ENCODE measurements around the gene KRT6B.
"Not testable (repeated sequence)": the region's sequence is repeated elsewhere in the genome, so short reads cannot be mapped to it uniquely, and the experiment has no call there.

KRT6B gene

DNA sequence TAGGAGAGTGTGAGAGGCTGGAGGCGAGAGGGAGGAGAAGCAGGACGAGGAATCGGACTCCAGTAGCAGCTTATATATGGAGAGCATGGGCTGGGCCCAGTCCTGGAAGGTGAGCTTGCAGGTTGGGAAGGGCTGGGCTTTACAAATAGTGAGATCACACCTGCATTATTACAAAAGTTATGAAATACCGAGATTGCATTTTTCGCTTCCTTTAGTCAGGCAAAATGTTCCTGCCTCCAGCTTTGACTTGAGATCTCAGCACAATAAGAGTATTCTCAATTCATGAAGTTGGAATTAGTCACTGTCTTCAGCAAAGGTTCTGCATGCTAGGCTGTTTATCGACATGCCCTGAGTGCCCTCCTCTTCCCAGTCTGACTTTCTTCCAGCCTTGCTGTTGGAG lies at the start of gene KRT6B:
Gene KRT6B, minus strand, starts transcription at position 46 of the 400 bp plus-strand sequence. CDS start 68 bp downstream, outside the sequence.
- H3K27me3 ChIP-seq (ENCODE audit: insufficient read depth, low read length), result no peaks in the 10 kb centered on the region
- no peak within 1 kb of the TSS for H3K4me3 ChIP-seq (ENCODE audit: low read length)
- H3K27ac ChIP-seq (ENCODE audit: low read length), result no peak within 1 kb of the TSS
- H3K4me1 ChIP-seq (ENCODE audit: insufficient read depth, low read length), result peaks cover 9% of the 10 kb centered on the region
- no peak within 1 kb of the TSS for H3K9ac ChIP-seq (ENCODE audit: low read depth, low read length)
- no peaks in the 10 kb centered on the region for H3K36me3 ChIP-seq (ENCODE audit: insufficient read depth, low read depth, low read length)
- H3K9me3 ChIP-seq (ENCODE audit: insufficient read depth, low read depth, low read length), result no peaks in the 10 kb centered on the region

DNA sequence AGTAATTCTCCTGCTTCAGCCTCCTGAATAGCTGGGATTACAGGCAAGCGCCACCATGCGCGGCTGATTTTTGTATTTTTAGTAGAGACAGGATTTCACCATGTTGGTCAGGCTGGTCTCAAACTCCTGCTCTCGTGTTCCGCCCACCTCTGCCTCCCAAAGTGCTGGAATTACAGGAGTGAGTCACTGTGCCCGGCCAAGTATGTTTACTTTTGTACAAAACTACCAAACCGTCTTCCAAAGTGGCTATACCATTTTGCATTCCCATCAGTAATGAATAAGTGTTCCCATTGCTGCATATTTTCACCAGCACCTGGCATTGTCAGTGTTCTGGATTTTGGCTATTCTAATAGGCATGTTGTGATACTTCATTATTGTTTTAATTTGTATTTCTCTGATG lies 49.5 kb upstream of the KRT6B start:
- Histone ChIP-seq H3K4me1 (ENCODE audit: insufficient read depth, low read length) (peaks cover 7% of the 10 kb centered on the region; the same call in 1 of the 2 replicates), H3K9ac (ENCODE audit: low read depth, low read length) (no peak overlapping the region), H3K27ac (ENCODE audit: low read length) (no peak overlapping the region)

DNA sequence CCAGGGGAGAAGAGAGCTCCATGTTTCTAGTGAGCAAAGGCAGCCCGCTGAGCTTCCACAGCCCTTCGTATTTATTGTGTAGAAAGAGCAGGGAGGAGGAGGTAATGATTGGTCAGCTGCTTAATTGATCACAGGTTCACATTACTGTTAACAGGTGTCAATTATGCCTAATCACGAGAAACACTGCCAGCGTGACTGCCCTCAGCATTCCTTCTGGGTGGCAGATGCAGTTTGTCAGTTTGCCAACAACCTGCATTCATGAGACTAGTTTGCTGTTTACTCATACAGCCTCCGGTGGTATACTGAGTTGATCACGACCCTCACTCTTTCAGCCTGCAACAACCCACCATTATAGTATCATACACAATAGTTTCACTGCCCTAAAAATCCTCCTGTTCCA lies 48.6 kb upstream of the KRT6B start:
- peaks cover 15% of the 10 kb centered on the region; the same call in 1 of the 2 replicates for H3K4me1 ChIP-seq (ENCODE audit: insufficient read depth, low read length)
- H3K27ac ChIP-seq (ENCODE audit: low read length); H3K4me3 ChIP-seq (ENCODE audit: low read length); H3K36me3 ChIP-seq (ENCODE audit: insufficient read depth, low read depth, low read length); H3K27me3 ChIP-seq (ENCODE audit: insufficient read depth, low read length); H3K9me3 ChIP-seq (ENCODE audit: insufficient read depth, low read depth, low read length); H3K9ac ChIP-seq (ENCODE audit: low read depth, low read length): not testable (repeated sequence)

More for the DNA sequence above, 49.5 kb upstream of the KRT6B start:
- Histone ChIP-seq H3K9me3 (ENCODE audit: insufficient read depth, low read depth, low read length) (no peaks in the 10 kb centered on the region), H3K27me3 (ENCODE audit: insufficient read depth, low read length) (no peaks in the 10 kb centered on the region), H3K36me3 (ENCODE audit: insufficient read depth, low read depth, low read length) (no peaks in the 10 kb centered on the region), H3K4me3 (ENCODE audit: low read length) (no peak overlapping the region)

DNA sequence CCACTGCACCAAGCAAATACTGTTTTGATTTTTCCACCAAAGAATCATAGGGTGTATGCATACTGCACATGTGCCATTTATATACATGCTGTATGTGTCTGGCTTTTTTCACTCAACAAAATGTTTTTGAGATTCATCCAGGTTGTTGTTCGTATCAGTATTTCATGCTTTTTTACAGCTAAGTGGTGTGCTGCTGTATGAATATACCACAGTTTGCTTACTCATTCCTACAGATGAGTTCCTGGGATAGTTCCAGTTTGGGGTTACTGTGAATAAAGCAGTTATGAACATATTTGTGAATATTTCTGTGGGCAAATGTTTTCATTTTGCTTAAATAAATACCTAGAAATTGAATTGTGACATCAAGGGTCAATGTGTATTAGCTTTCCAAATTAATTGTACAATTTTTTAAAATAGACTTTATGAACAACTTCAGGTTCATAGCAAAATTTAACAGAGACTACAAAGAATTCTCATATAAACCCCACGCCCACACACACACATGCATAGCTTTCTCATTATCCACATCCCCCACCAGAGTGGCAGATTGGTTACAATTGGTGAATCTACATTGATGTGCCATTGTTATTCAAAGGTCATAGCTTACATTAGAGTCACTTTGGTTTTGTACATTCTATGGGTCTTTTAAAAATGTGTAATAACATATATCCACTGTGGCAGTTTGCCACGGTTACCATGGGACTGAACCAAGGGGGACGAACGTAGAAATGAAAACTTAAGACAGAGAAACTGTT lies 48.0 kb upstream of the KRT6B start:
- no peak overlapping the region for H3K27ac ChIP-seq (ENCODE audit: low read length)

DNA sequence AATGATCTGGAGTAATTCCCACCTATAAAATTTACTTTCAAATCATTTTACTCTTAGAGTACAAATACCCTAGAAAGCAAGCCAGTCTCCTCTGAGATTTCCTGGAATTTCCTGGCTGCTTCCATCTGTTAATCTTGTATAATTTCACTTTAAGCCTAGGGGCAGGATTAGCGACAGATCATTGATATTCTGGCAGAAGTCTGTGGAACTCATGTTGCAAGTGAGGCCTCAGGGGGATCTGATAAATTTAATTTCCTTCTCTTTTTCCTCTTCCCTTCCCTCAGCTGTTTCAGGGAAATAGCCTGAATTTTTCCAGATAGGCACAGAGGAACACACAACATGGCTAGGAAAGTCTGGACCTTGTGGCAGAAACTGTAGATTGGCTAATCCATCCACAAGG lies 47.0 kb upstream of the KRT6B start:
- H3K4me3 ChIP-seq (ENCODE audit: low read length), result no peak overlapping the region
- H3K27me3 ChIP-seq (ENCODE audit: insufficient read depth, low read length), result no peaks in the 10 kb centered on the region
- no peak overlapping the region for H3K9ac ChIP-seq (ENCODE audit: low read depth, low read length)
- no peaks in the 10 kb centered on the region for H3K36me3 ChIP-seq (ENCODE audit: insufficient read depth, low read depth, low read length)
- peaks cover 26% of the 10 kb centered on the region for H3K4me1 ChIP-seq (ENCODE audit: insufficient read depth, low read length)
- no peaks in the 10 kb centered on the region for H3K9me3 ChIP-seq (ENCODE audit: insufficient read depth, low read depth, low read length)
- H3K27ac ChIP-seq (ENCODE audit: low read length), result no peak overlapping the region

More for the DNA sequence above, 48.0 kb upstream of the KRT6B start:
- Histone ChIP-seq H3K9me3 (ENCODE audit: insufficient read depth, low read depth, low read length) (no peaks in the 10 kb centered on the region), H3K27me3 (ENCODE audit: insufficient read depth, low read length) (no peaks in the 10 kb centered on the region), H3K4me1 (ENCODE audit: insufficient read depth, low read length) (peaks cover 21% of the 10 kb centered on the region; the same call in 1 of the 2 replicates), H3K9ac (ENCODE audit: low read depth, low read length) (no peak overlapping the region), H3K4me3 (ENCODE audit: low read length) (no peak overlapping the region), H3K36me3 (ENCODE audit: insufficient read depth, low read depth, low read length) (no peaks in the 10 kb centered on the region)

DNA sequence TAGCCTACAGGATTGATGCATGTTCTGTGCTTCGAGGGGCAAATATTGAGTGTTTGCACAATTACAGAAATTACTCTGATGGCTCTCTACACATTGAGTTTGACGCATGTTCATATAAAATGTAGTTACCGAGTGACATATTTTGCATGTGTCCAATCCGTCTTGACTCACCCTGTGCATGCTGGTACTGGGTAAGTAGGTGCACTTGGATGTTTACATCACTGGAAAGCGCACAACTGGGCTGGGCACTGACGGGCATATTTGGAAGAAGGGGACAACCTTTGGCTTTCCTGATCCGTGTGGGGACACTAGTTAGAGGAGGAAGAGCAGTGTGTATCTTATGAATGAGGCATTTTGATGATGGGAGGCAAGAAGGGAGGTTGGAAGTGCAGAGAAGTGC lies 46.0 kb upstream of the KRT6B start:
- H3K27ac ChIP-seq (ENCODE audit: low read length), result no peak overlapping the region
- peaks cover 26% of the 10 kb centered on the region for H3K4me1 ChIP-seq (ENCODE audit: insufficient read depth, low read length)
- H3K27me3 ChIP-seq (ENCODE audit: insufficient read depth, low read length), result no peaks in the 10 kb centered on the region
- no peak overlapping the region for H3K9ac ChIP-seq (ENCODE audit: low read depth, low read length)
- H3K9me3 ChIP-seq (ENCODE audit: insufficient read depth, low read depth, low read length), result no peaks in the 10 kb centered on the region
- H3K4me3 ChIP-seq (ENCODE audit: low read length), result no peak overlapping the region
- H3K36me3 ChIP-seq (ENCODE audit: insufficient read depth, low read depth, low read length), result no peaks in the 10 kb centered on the region

DNA sequence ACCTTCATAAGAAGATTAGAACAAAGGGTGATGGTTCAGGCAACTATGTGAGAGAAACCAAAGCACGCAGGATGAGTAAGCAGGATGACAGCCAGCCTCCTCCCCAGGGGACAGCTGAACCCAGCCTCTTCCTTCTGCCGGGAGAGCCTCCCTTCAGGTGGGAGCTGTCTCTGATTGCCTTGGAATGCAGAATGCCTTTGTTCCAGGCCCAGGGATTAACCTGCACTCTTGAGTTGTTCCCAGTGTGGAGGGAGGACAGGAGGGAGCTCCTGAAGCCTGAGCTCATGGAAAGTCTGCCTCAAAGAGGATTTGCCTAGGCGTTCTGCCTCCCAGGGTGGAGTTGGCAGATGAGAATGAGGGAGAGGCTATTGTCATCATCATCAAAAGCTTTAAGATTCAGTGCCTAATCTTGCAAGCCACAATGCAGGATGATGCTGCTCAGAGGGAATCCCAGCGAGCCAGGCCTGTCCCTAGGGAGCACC lies 44.7 kb upstream of the KRT6B start:
- no peaks in the 10 kb centered on the region for H3K9me3 ChIP-seq (ENCODE audit: insufficient read depth, low read depth, low read length)
- H3K27ac ChIP-seq (ENCODE audit: low read length), result no peak overlapping the region
- H3K4me1 ChIP-seq (ENCODE audit: insufficient read depth, low read length), result peaks cover 26% of the 10 kb centered on the region
- 0 out of 2 replicates have a peak overlapping the region, but pooled peaks have one; percentile 13 for H3K4me3 ChIP-seq (ENCODE audit: low read length)
- no peak overlapping the region for H3K9ac ChIP-seq (ENCODE audit: low read depth, low read length)
- H3K27me3 ChIP-seq (ENCODE audit: insufficient read depth, low read length), result no peaks in the 10 kb centered on the region
- no peaks in the 10 kb centered on the region for H3K36me3 ChIP-seq (ENCODE audit: insufficient read depth, low read depth, low read length)

DNA sequence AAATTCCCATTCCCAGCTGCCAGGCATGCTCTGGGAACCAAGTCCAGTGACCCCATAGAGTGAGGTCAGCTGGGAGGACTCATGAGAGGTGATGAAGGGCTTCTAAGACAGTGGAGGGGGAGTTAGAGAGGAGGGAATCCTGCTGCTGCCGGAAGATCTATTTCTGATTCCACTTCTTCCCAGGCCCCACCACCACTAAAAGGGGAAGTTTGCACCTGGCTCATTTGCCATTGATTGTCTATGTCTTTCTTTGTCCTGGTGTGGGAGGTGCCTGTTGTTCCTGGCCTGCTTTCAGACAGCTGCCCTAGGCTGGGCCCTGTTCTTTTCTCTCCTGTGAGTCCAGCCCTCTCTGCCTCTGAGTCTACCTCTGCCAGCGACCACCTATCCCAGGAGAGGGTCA lies 44.1 kb upstream of the KRT6B start:
- no peak overlapping the region for H3K9ac ChIP-seq (ENCODE audit: low read depth, low read length)

DNA sequence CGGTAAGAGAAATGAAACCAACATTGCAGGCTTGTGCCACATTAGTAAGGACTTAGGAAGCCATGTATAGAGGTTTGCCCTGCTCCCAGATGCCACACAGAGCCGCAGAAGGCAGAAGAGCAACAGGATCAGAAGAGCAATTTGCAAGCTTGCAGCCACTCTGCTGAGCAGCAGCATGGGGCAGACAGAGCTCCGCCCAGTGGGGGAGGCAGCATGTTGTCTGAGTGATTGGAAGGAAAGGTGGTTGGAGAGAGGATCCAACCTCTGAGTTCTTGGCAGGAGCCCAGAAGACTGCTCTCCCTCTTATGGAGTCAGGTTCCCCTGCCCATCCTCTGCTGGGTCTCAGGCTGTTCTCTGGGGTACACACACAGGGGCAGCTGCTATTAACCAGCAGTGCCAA lies 43.4 kb upstream of the KRT6B start:
- H3K9ac ChIP-seq (ENCODE audit: low read depth, low read length), result no peak overlapping the region
- no peaks in the 10 kb centered on the region for H3K9me3 ChIP-seq (ENCODE audit: insufficient read depth, low read depth, low read length)
- H3K4me1 ChIP-seq (ENCODE audit: insufficient read depth, low read length), result peaks cover 26% of the 10 kb centered on the region
- no peaks in the 10 kb centered on the region for H3K36me3 ChIP-seq (ENCODE audit: insufficient read depth, low read depth, low read length)
- H3K27ac ChIP-seq (ENCODE audit: low read length), result no peak overlapping the region
- H3K27me3 ChIP-seq (ENCODE audit: insufficient read depth, low read length), result no peaks in the 10 kb centered on the region
- H3K4me3 ChIP-seq (ENCODE audit: low read length), result no peak overlapping the region

More for the DNA sequence above, 44.1 kb upstream of the KRT6B start:
- no peaks in the 10 kb centered on the region for H3K9me3 ChIP-seq (ENCODE audit: insufficient read depth, low read depth, low read length)
- no peaks in the 10 kb centered on the region for H3K36me3 ChIP-seq (ENCODE audit: insufficient read depth, low read depth, low read length)
- peaks cover 26% of the 10 kb centered on the region for H3K4me1 ChIP-seq (ENCODE audit: insufficient read depth, low read length)
- no peak overlapping the region for H3K27ac ChIP-seq (ENCODE audit: low read length)
- 0 out of 2 replicates have a peak overlapping the region, but pooled peaks have one; percentile 13 for H3K4me3 ChIP-seq (ENCODE audit: low read length)
- no peaks in the 10 kb centered on the region for H3K27me3 ChIP-seq (ENCODE audit: insufficient read depth, low read length)

DNA sequence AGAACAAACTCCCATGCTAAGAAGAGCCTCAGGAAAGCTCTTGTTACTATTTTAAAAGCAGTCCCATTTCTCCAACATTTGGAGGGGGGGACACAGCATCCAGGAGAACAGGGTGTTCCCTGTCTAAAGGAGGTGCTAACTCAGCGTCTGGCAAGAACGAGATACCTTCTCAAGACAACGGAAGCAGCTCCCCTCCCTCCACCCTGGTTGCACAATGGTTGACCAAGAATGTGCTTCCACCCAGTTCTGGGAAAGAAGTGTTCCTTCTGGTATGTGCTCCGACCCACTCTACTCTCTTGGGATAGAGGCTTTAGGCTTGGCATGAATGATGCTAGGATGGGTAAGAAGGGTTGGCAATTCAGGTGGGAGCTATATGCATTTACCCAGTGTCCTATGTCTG lies 42.6 kb upstream of the KRT6B start:
- Histone ChIP-seq H3K27ac (ENCODE audit: low read length) (no peak overlapping the region), H3K4me1 (ENCODE audit: insufficient read depth, low read length) (peaks cover 26% of the 10 kb centered on the region), H3K9me3 (ENCODE audit: insufficient read depth, low read depth, low read length) (peaks cover 3% of the 10 kb centered on the region; the same call in 1 of the 2 replicates), H3K27me3 (ENCODE audit: insufficient read depth, low read length) (no peaks in the 10 kb centered on the region), H3K9ac (ENCODE audit: low read depth, low read length) (no peak overlapping the region), H3K36me3 (ENCODE audit: insufficient read depth, low read depth, low read length) (no peaks in the 10 kb centered on the region), H3K4me3 (ENCODE audit: low read length) (no peak overlapping the region)

DNA sequence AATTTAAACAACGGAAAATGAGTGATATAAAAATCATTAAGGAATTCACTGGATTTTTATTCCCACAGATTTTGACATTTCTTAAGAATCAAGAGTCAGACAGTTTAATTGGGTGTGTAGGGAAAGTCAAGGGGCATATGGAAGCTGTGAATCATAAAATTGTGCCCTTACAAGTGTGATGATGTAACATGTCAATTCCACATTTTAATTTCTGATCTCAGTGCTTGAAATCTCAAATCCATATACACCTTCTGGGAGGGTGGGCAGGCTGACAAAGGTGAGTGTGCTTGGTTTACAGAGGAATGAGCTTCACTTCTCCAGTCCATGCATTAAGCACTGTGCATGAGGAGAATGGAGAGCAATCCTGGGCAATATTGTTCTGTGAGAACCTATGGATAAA lies 42.2 kb upstream of the KRT6B start:
- no peak overlapping the region for H3K27ac ChIP-seq (ENCODE audit: low read length)

DNA sequence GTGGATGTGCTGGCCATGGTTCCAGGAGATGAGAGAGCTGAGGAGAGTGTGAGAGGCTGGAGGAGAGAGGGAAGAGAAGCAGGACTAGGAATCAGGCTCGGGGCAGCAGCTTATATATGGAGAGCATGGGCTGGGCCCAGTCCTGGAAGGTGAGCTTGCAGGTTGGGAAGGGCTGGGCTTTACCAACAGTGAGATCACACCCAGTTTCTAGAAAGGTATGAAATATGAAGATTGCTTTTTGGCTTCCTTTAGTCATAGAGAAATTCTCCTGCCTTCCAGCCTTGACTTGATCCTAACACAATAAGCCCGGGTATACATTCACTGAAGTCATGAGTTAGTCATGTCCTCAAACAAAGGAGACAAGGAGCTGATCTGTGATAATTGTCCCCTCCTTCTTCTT lies 41.2 kb upstream of the KRT6B start, which contains the start of gene KRT6A:
Gene KRT6A, minus strand, starts transcription at position 86 of the 400 bp plus-strand sequence. Its CDS starts 69 bp downstream, at position 17.
- Histone ChIP-seq H3K9me3 (ENCODE audit: insufficient read depth, low read depth, low read length) (peaks cover 3% of the 10 kb centered on the region; the same call in 1 of the 2 replicates), H3K36me3 (ENCODE audit: insufficient read depth, low read depth, low read length) (no peaks in the 10 kb centered on the region), H3K9ac (ENCODE audit: low read depth, low read length) (no peak within 1 kb of the TSS), H3K4me3 (ENCODE audit: low read length) (no peak within 1 kb of the TSS), H3K27me3 (ENCODE audit: insufficient read depth, low read length) (no peaks in the 10 kb centered on the region), H3K27ac (ENCODE audit: low read length) (no peak within 1 kb of the TSS), H3K4me1 (ENCODE audit: insufficient read depth, low read length) (peaks cover 26% of the 10 kb centered on the region)

More for the DNA sequence above, 42.2 kb upstream of the KRT6B start:
- no peak overlapping the region for H3K9ac ChIP-seq (ENCODE audit: low read depth, low read length)
- H3K9me3 ChIP-seq (ENCODE audit: insufficient read depth, low read depth, low read length), result peaks cover 3% of the 10 kb centered on the region; the same call in 1 of the 2 replicates
- H3K36me3 ChIP-seq (ENCODE audit: insufficient read depth, low read depth, low read length), result no peaks in the 10 kb centered on the region
- H3K4me1 ChIP-seq (ENCODE audit: insufficient read depth, low read length), result peaks cover 26% of the 10 kb centered on the region
- no peaks in the 10 kb centered on the region for H3K27me3 ChIP-seq (ENCODE audit: insufficient read depth, low read length)
- H3K4me3 ChIP-seq (ENCODE audit: low read length), result no peak overlapping the region

All from iPS-20b (cell line).